GM23248 (cell line): ENCODE results near the gene PRKD1.

Experiments used
- EZH2 ChIP-seq: fragments of 200-600 bp; sonication (generic); IDR thresholded peaks from 2 replicates; pipeline ENCODE4 v1.6.1; 2018; ENCODE audit warnings: antibody characterized with exemption, mild to moderate bottlenecking; ENCODE audit not compliant: insufficient read depth, poor library complexity, severe bottlenecking
- EZH2phosphoT487 ChIP-seq: fragments of 200-600 bp; sonication (generic); IDR thresholded peaks from 2 replicates; pipeline ENCODE4 v1.6.1; 2018; ENCODE audit warnings: antibody characterized with exemption, moderate library complexity, mild to moderate bottlenecking, low read depth; ENCODE audit not compliant: insufficient read depth

DNA sequence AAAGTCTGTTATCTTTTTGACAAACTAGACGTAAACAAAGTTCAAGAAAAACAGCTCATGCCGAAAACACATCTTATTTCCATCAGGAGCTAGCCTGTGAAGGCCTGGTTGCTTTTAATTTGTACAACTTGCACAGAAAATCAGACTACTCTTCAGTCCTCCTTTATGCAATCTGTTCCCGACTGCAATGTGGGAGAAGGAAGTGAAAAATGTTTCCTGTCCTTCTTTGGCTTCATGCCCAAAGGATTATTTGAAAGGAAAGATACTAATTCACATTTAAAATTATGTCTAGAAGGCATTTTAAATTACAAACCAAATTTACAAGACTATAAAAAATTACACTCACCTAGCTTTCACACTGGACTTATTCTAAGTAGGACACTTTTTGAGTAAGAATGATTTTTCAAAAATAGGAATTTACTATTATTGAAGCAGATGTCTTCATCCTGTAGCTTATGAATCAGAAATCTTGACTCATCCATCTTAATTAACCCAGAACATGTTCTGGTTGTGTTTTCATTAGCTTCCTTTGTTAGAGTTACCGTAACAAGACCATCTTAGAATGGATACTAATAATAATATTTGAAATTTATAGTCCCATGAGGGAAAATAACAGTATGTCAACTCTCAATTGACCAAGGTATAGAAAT is 272.6 kb downstream of the PRKD1 start:
- TF ChIP-seq EZH2phosphoT487 (no peak), EZH2 (no peak)
